Measurements from ENCODE around the gene FAM9C. TPM values are rescaled to one million over a fixed set of nuclear protein-coding genes. Genes with fewer than 3 reads are reported as not detected.

FAM9C gene
- total and polyA plus RNA-seq, 9 of the 15 experiments (the other 6 are each of a cell fraction or from before 2014, with no cell fraction given) = not detected

- TF ChIP-seq TCF15 (CRISPR knock-in tag; IDR thresholded peaks at IDR 0.05) = no peak
- TF ChIP-seq TCF3 (CRISPR knock-in tag; IDR thresholded peaks at IDR 0.05) = no peak
Measured at GRCh38 chrX:13076176-13076961, 31.9 kb upstream of the FAM9C start (continued).

- Histone ChIP-seq H3K9me3 (replicated peaks; ENCODE audit: control insufficient read depth, insufficient read depth, low read depth, low read length) (peaks cover 4% of the 10 kb centered on the region; the same call in 1 of the 2 replicates), H3K4me1 (replicated peaks in 1 of 2; ENCODE audit: control insufficient read depth in 2 of 2, insufficient read depth in 2 of 2, low read length in 2 of 2) (peaks cover 0 to 11% of the 10 kb centered on the region in 2 experiments; a peak in 2 of 5 replicates), H3K27me3 (ENCODE audit: control insufficient read depth in 2 of 2, insufficient read depth in 2 of 2, low read length in 2 of 2) (no peaks in the 10 kb centered on the region), H2AFZ (ENCODE audit: low read depth, low read length) (peak overlapping the region; percentile 92), H3K9me1 (ENCODE audit: control insufficient read depth, insufficient read depth, low read length) (no peaks in the 10 kb centered on the region), H3K9ac (ENCODE audit: insufficient read depth in 1 of 2, low read depth in 2 of 2, low read length in 2 of 2) (no peak overlapping the region), H4K20me1 (replicated peaks; ENCODE audit: control insufficient read depth, insufficient read depth, low read length) (no peaks in the 10 kb centered on the region), H3K36me3 (ENCODE audit: control insufficient read depth, insufficient read depth, low read length) (no peaks in the 10 kb centered on the region), H3K79me2 (ENCODE audit: control insufficient read depth, insufficient read depth, low read length) (no peaks in the 10 kb centered on the region), H3K4me3 (no peak overlapping the region), H3K4me2 (ENCODE audit: insufficient read depth, low read length) (peak overlapping the region; percentile 32), H3K27ac (ENCODE audit: extremely low read depth, low read depth, low read length) (peak overlapping the region; percentile 52; the same call in 1 of the 3 replicates)
- POLR2A ChIA-PET = interaction anchor here (1.0 to 1.6 kb wide), 3 partner anchors 12 to 16 kb away, joined by 3 to 4 read pairs (median 3); no protein-coding TSS in a partner anchor
- in situ Hi-C loops (cut with MboI) (no loop called here), intact Hi-C loops (cut with micrococcal nuclease) (no loop called here)
- DNase-seq (ENCODE audit: extremely low read depth in 1 of 4, low spot score in 3 of 4) (peak in 1 of 4 experiments; percentile 10), ATAC-seq (peak; percentile 73), FAIRE-seq (peak; percentile 46)
- WGBS (ENCODE audit: insufficient coverage, low coverage, missing lambda C conversion rate) = 37% methylated on average over 9 of the region's 9 CpGs
- CTCF ChIA-PET (ENCODE audit: low intra/inter-chr PET ratio) = no interaction called here
- BruUV-seq (replicated peaks) = no TSS peak
- no peak for TF ChIP-seq ZNF24 (IDR thresholded peaks at IDR 0.05)
- TF ChIP-seq ZNF583 (CRISPR knock-in tag; IDR thresholded peaks at IDR 0.05) = no peak
- TF ChIP-seq STAT5A (IDR thresholded peaks at IDR 0.05; ENCODE audit: borderline replicate concordance, low read length) = no peak
- no peak for TF ChIP-seq CEBPZ (IDR thresholded peaks at IDR 0.05; ENCODE audit: borderline replicate concordance, low read depth, low read length)
- TF ChIP-seq U2AF2 (optimal IDR thresholded peaks at IDR 0.05; ENCODE audit: low read depth, low read length) = no peak
- TF ChIP-seq ZNF592 (IDR thresholded peaks at IDR 0.05) = peak; percentile 49; the same call in 1 of the 2 replicates
Measured at GRCh38 chrX:13074297-13075262, 30.2 kb upstream of the FAM9C start.
